ENCODE results near the gene PSD4. TPM values are rescaled to one million over a fixed set of nuclear protein-coding genes. Genes with fewer than 3 reads are reported as not detected.

The PSD4 gene
- total RNA-seq, 1 donor from 2014 or later, result 27.1 TPM

DNA sequence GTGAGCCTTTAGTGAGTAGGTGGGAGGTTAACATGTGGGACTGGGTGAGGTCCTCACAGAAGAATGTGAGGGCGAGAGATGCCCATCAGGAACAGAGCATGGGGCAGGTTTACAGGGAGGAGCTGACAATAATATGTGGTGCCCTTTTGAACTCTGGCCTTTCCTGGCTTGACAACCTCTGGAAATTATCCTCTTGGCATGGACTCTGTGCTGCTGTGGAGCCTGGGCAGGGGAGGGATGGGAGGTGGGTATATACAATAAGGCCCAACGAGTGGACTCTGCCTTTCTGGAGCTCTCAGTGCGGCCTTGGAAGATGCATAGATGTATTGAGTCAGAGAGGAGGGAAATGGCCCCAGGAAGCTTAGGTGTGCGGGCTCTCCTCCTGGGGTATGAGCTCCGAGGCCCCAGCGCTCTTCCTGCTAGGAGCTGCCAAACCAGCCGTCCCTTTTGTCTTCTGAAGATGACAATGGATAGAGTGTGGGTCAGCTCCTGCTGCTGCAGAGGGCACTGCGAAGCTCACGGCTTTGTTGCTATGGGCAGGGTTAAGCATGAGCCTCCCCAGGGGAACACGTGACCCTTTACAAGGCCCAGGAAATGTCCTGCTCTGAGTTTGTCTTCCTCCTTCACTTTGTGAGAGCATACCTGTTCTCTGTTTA, 8.7 kb upstream of the PSD4 start:
- TF ChIP-seq, protein P1, sequence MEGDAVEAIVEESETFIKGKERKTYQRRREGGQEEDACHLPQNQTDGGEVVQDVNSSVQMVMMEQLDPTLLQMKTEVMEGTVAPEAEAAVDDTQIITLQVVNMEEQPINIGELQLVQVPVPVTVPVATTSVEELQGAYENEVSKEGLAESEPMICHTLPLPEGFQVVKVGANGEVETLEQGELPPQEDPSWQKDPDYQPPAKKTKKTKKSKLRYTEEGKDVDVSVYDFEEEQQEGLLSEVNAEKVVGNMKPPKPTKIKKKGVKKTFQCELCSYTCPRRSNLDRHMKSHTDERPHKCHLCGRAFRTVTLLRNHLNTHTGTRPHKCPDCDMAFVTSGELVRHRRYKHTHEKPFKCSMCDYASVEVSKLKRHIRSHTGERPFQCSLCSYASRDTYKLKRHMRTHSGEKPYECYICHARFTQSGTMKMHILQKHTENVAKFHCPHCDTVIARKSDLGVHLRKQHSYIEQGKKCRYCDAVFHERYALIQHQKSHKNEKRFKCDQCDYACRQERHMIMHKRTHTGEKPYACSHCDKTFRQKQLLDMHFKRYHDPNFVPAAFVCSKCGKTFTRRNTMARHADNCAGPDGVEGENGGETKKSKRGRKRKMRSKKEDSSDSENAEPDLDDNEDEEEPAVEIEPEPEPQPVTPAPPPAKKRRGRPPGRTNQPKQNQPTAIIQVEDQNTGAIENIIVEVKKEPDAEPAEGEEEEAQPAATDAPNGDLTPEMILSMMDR (IDR thresholded peaks at IDR 0.05; ENCODE audit: unreplicated experiment), result no peak
- H3K4me1 Mint-ChIP-seq (ENCODE audit: low read depth), result peaks cover 17% of the 10 kb centered on the region
- peaks cover 4% of the 10 kb centered on the region for H3K36me3 Mint-ChIP-seq (ENCODE audit: insufficient read depth)
- no peak overlapping the region for H3K27ac Mint-ChIP-seq
- no peak for DNase-seq (ENCODE audit: low spot score, unreplicated experiment)
- H3K4me3 Mint-ChIP-seq (ENCODE audit: low read depth), result no peak overlapping the region
- H3K9me3 Mint-ChIP-seq (ENCODE audit: low read depth), result no peaks in the 10 kb centered on the region
- no peaks in the 10 kb centered on the region for H3K27me3 Mint-ChIP-seq

- peaks cover 17% of the 10 kb centered on the region for H3K4me1 Mint-ChIP-seq (ENCODE audit: low read depth)
- H3K36me3 Mint-ChIP-seq (ENCODE audit: insufficient read depth), result peaks cover 5% of the 10 kb centered on the region
- no peak overlapping the region for H3K27ac Mint-ChIP-seq
- no peaks in the 10 kb centered on the region for H3K9me3 Mint-ChIP-seq (ENCODE audit: low read depth)
- no peaks in the 10 kb centered on the region for H3K27me3 Mint-ChIP-seq
- no peak for DNase-seq (ENCODE audit: low spot score, unreplicated experiment)
- no peak overlapping the region for H3K4me3 Mint-ChIP-seq (ENCODE audit: low read depth)
- TF ChIP-seq, protein P1 (IDR thresholded peaks at IDR 0.05; ENCODE audit: unreplicated experiment), result no peak
These were observed 7.6 kb upstream of the PSD4 start for GRCh38 chr2:113166187-113166645.

GRCh38 chr2:113167115-113167932, 6.4 kb upstream of the PSD4 start:
- no peak for DNase-seq (ENCODE audit: low spot score, unreplicated experiment)
- no peak overlapping the region for H3K4me3 Mint-ChIP-seq (ENCODE audit: low read depth)

DNA sequence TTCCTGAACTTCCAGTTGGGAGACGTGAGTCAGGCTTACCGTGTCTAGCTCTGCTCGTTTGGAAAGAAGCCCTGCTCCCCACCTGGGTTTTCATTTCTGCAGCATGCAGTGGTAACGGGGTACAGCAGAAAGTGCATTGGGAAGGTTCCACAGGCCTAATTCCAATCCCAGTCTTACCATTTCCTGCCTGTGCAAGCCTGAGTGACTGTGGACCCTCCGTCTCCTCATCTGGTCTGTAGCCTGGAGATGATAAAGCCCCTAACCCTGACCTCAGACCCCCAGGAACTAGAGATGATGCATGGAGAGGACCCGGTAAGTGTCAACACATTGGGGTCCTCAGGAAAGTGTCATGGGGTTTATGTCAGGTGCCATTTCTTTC, 5.8 kb upstream of the PSD4 start:
- Mint-ChIP-seq H3K4me1 (ENCODE audit: low read depth) (peaks cover 17% of the 10 kb centered on the region), H3K9me3 (ENCODE audit: low read depth) (no peaks in the 10 kb centered on the region), H3K4me3 (ENCODE audit: low read depth) (no peak overlapping the region), H3K27me3 (no peaks in the 10 kb centered on the region), H3K27ac (no peak overlapping the region), H3K36me3 (ENCODE audit: insufficient read depth) (peaks cover 6% of the 10 kb centered on the region)
- TF ChIP-seq, protein P1 (IDR thresholded peaks at IDR 0.05; ENCODE audit: unreplicated experiment), result no peak
- no peak for DNase-seq (ENCODE audit: low spot score, unreplicated experiment)

More at GRCh38 chr2:113167115-113167932, 6.4 kb upstream of the PSD4 start:
- H3K9me3 Mint-ChIP-seq (ENCODE audit: low read depth), result no peaks in the 10 kb centered on the region
- H3K27ac Mint-ChIP-seq, result peak overlapping the region; percentile 22
- peaks cover 17% of the 10 kb centered on the region for H3K4me1 Mint-ChIP-seq (ENCODE audit: low read depth)
- TF ChIP-seq, protein P1 (IDR thresholded peaks at IDR 0.05; ENCODE audit: unreplicated experiment), result no peak
- H3K27me3 Mint-ChIP-seq, result no peaks in the 10 kb centered on the region
- peaks cover 6% of the 10 kb centered on the region for H3K36me3 Mint-ChIP-seq (ENCODE audit: insufficient read depth)

DNA sequence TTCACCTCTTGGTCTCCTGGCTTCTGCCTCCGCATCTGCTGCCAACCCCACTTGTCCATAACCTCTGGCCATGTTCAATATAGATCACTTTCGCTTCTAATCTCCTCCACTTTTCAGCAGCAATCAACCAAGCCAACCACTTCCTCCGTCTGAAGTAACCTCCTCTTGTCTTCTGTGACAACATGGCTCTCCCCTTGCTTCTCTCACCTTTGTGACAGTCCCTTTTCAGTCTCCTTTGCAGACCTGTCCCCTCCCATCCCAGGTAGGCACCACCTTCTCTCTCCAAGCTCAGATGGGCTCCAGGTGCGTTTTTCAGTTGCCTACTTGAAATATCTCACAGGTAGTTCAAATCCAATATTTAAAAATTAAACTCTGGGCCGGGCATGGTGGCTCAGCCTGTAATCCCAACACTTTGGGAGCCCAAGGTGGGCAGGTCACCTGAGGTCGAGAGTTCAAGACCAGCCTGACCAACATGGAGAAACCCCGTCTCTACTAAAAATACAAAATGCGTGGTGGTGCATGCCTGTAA, 4.7 kb upstream of the PSD4 start:
- Mint-ChIP-seq H3K27ac (no peak overlapping the region), H3K4me1 (ENCODE audit: low read depth) (peaks cover 21% of the 10 kb centered on the region), H3K27me3 (no peaks in the 10 kb centered on the region), H3K36me3 (ENCODE audit: insufficient read depth) (peaks cover 6% of the 10 kb centered on the region), H3K9me3 (ENCODE audit: low read depth) (no peaks in the 10 kb centered on the region), H3K4me3 (ENCODE audit: low read depth) (no peak overlapping the region)
- no peak for DNase-seq (ENCODE audit: low spot score, unreplicated experiment)
- TF ChIP-seq, protein P1 (IDR thresholded peaks at IDR 0.05; ENCODE audit: unreplicated experiment), result no peak
